K562 (cell line): Measurements from ENCODE around the gene C19orf85. TPM values are rescaled to one million over a fixed set of nuclear protein-coding genes. Genes with fewer than 3 reads are reported as not detected.

ENCODE experiments used
- ATAC-seq: fragments of 200-7000 bp; cut with Tn5 transposase; 3 replicates; pipeline ENCODE4 v1.9.1; 2020; ENCODE audit warnings: moderate library complexity
- BruUV-seq: library from RNA; stranded (reverse); fragments of 400-500 nt; replicated peaks from 2 replicates; lab custom pipeline; 2021; lab: Mats Ljungman, UMichigan
- CTCF ChIA-PET: fragments of 300-600 bp; formaldehyde crosslinking; extraction: SDS; loops from one replicate; lab custom pipeline; 2021; ENCODE audit warnings: low intra/inter-chr PET ratio; lab: Yijun Ruan, JAX
- POLR2A ChIA-PET: fragments of 300-600, 350-650 bp; sonication (Branson Sonifier 250); formaldehyde crosslinking; extraction: SDS; loops from one replicate; lab custom pipeline; 2021; ENCODE audit warnings: antibody characterized with exemption, inconsistent platforms; lab: Yijun Ruan, JAX
- DNase-seq, 4 experiments: peaks; one replicate each; pipeline versions ENCODE4 v3.0.0 to v3.0.0-alpha.2; 2011 to 2018; ENCODE audit warnings: low spot score in 3 of 4, mixed read lengths in 3 of 4; ENCODE audit errors: extremely low read depth in 1 of 4
- FAIRE-seq: peaks from 2 replicates; lab custom pipeline; 2011; peaks lifted over from hg19 to GRCh38; lab: Jason Lieb, UNC
- H2AFZ ChIP-seq: 2 replicates; pipeline ENCODE4 v1.6.0; 2011; ENCODE audit warnings: low read depth, low read length, control low read depth, inconsistent platforms
- H3K27ac ChIP-seq: fragments of 200-600 bp; 3 replicates; pipeline ENCODE4 v1.8.0; 2011; ENCODE audit warnings: low read depth, mild to moderate bottlenecking, control low read depth, inconsistent platforms, low read length, moderate library complexity, mixed read lengths; ENCODE audit errors: extremely low read depth
- H3K27me3 ChIP-seq, 2 experiments: fragments of 300-600 bp in 1 of 2; 2 replicates in 1 of 2; 3 replicates in 1 of 2; pipeline versions ENCODE4 v1.6.0 to v1.8.0; 2011; ENCODE audit warnings: inconsistent platforms in 2 of 2, low read length in 2 of 2, mild to moderate bottlenecking in 1 of 2, mixed read lengths in 1 of 2, moderate library complexity in 1 of 2; ENCODE audit not compliant: control insufficient read depth in 2 of 2, insufficient read depth in 2 of 2
- H3K36me3 ChIP-seq: fragments of 300-600 bp; 3 replicates; pipeline ENCODE4 v1.8.0; 2011; ENCODE audit warnings: mild to moderate bottlenecking, low read length, inconsistent platforms; ENCODE audit not compliant: control insufficient read depth, insufficient read depth
- H3K4me1 ChIP-seq, 2 experiments: fragments of 200-600 bp in 1 of 2; replicated peaks in 1 of 2; 2 replicates in 1 of 2; 3 replicates in 1 of 2; pipeline versions ENCODE4 v1.5.1 to v1.8.0; 2011; ENCODE audit warnings: inconsistent platforms in 2 of 2, low read length in 2 of 2, mild to moderate bottlenecking in 1 of 2, mixed read lengths in 1 of 2, moderate library complexity in 1 of 2; ENCODE audit not compliant: control insufficient read depth in 2 of 2, insufficient read depth in 2 of 2
- H3K4me2 ChIP-seq: 2 replicates; pipeline ENCODE4 v1.6.1; 2011; ENCODE audit warnings: low read length, control low read depth, inconsistent platforms, mixed read lengths; ENCODE audit not compliant: insufficient read depth
- H3K4me3 ChIP-seq: fragments of 200-600 bp; sonication (generic), shearing (Covaris generic); 2 replicates; pipeline ENCODE4 v1.5.1; 2016; ENCODE audit warnings: control low read depth, inconsistent platforms
- H3K79me2 ChIP-seq: fragments of 200-600 bp; 3 replicates; pipeline ENCODE4 v1.8.0; 2011; ENCODE audit warnings: low read length, inconsistent platforms; ENCODE audit not compliant: control insufficient read depth, insufficient read depth
- H3K9ac ChIP-seq, 2 experiments: 2 replicates each; pipeline versions ENCODE4 v1.6.0 to v1.6.1; 2011; ENCODE audit warnings: low read depth in 2 of 2, low read length in 2 of 2, control low read depth in 1 of 2, inconsistent platforms in 1 of 2, mild to moderate bottlenecking in 1 of 2, mixed read lengths in 1 of 2; ENCODE audit not compliant: insufficient read depth in 1 of 2
- H3K9me1 ChIP-seq: one replicate; pipeline ENCODE4 v1.6.0; 2011; ENCODE audit warnings: inconsistent platforms, mild to moderate bottlenecking, low read length, moderate library complexity; ENCODE audit not compliant: control insufficient read depth, insufficient read depth
- H3K9me3 ChIP-seq: replicated peaks from 2 replicates; pipeline ENCODE4 v1.5.1; 2011; ENCODE audit warnings: low read depth, low read length, inconsistent platforms; ENCODE audit not compliant: control insufficient read depth, insufficient read depth
- H4K20me1 ChIP-seq: replicated peaks from 2 replicates; pipeline ENCODE4 v1.6.1; 2011; ENCODE audit warnings: low read length, inconsistent platforms, mixed read lengths; ENCODE audit not compliant: control insufficient read depth, insufficient read depth
- ARNT ChIP-seq, 2 experiments: fragments of 450-650 bp; IDR thresholded peaks; 2 replicates each; pipeline ENCODE4 v1.6.1; 2016; ENCODE audit warnings: mild to moderate bottlenecking in 1 of 2
- CBX1 ChIP-seq: sonication (generic); IDR thresholded peaks from 2 replicates; pipeline ENCODE4 v1.6.1; 2016; ENCODE audit warnings: antibody characterized with exemption, low read depth, mild to moderate bottlenecking
- CTCFL ChIP-seq: IDR thresholded peaks from 2 replicates; pipeline ENCODE4 v1.6.1; 2011; ENCODE audit warnings: borderline replicate concordance, low read depth, mild to moderate bottlenecking, moderate library complexity, low read length; ENCODE audit not compliant: insufficient read depth, poor library complexity, severe bottlenecking
- DDX20 ChIP-seq: fragments of 450-650 bp; IDR thresholded peaks from 2 replicates; pipeline ENCODE4 v1.6.1; 2016; ENCODE audit warnings: missing genetic modification characterization, low read depth, mild to moderate bottlenecking, missing compliant biosample characterization, moderate library complexity
- DLX4 ChIP-seq: fragments of 250-450 bp; sonication (Bioruptor Pico); IDR thresholded peaks from 2 replicates; pipeline ENCODE4 v1.6.1; 2021; ENCODE audit warnings: mild to moderate bottlenecking
- EP400 ChIP-seq: fragments of 450-650 bp; IDR thresholded peaks from 2 replicates; pipeline ENCODE4 v1.6.1; 2017; ENCODE audit warnings: antibody characterized with exemption, mild to moderate bottlenecking, moderate library complexity
- FIP1L1 ChIP-seq: fragments of 200-400 bp; formaldehyde crosslinking; IDR thresholded peaks from 2 replicates; pipeline ENCODE4 v1.6.1; 2018; ENCODE audit warnings: mild to moderate bottlenecking, low read depth, low read length; ENCODE audit not compliant: poor library complexity, severe bottlenecking
- FOXO4 ChIP-seq: fragments of 450-650 bp; formaldehyde crosslinking; IDR thresholded peaks from 2 replicates; pipeline ENCODE4 v1.4.0; 2020; ENCODE audit warnings: mild to moderate bottlenecking, moderate library complexity
- HMG20B ChIP-seq: fragments of 250-450 bp; sonication (Bioruptor Pico); IDR thresholded peaks from 2 replicates; pipeline ENCODE4 v1.5.0; 2021; ENCODE audit warnings: mild to moderate bottlenecking
- LEF1 ChIP-seq: fragments of 450-650 bp; IDR thresholded peaks from 2 replicates; pipeline ENCODE4 v1.6.1; 2016; ENCODE audit warnings: mild to moderate bottlenecking
- MAFK ChIP-seq: IDR thresholded peaks from 2 replicates; pipeline ENCODE4 v1.6.1; 2011; ENCODE audit warnings: low read length, improper control_type of control experiment
- MEIS2 ChIP-seq: fragments of 450-650 bp; IDR thresholded peaks from 2 replicates; pipeline ENCODE4 v1.6.1; 2014; ENCODE audit warnings: mild to moderate bottlenecking; ENCODE audit not compliant: partially characterized antibody
- SNAPC5 ChIP-seq: fragments of 250-450 bp; sonication (Bioruptor Pico); IDR thresholded peaks from 2 replicates; pipeline ENCODE4 v1.8.0; 2021; ENCODE audit warnings: moderate library complexity, mild to moderate bottlenecking, inconsistent platforms
- SOX6 ChIP-seq: fragments of 450-650 bp; IDR thresholded peaks from 2 replicates; pipeline ENCODE4 v1.6.1; 2014; ENCODE audit warnings: mild to moderate bottlenecking
- SRF ChIP-seq, 2 experiments: fragments of 250-450, 450-650 bp in 1 of 2; sonication (Bioruptor Pico) in 1 of 2; sonication (generic) in 1 of 2; formaldehyde crosslinking; IDR thresholded peaks; 2 replicates each; pipeline versions ENCODE4 v1.5.0 to v1.5.1; 2020 to 2022; ENCODE audit warnings: mild to moderate bottlenecking in 1 of 2, missing genetic modification reagents in 1 of 2
- XRCC5 ChIP-seq: fragments of 200-400 bp; formaldehyde crosslinking; IDR thresholded peaks from 2 replicates; pipeline ENCODE4 v1.6.1; 2017; ENCODE audit warnings: low read depth, mild to moderate bottlenecking, low read length
- YBX1 ChIP-seq: fragments of 450-650 bp; IDR thresholded peaks from 2 replicates; pipeline ENCODE4 v1.7.1; 2016; ENCODE audit warnings: mild to moderate bottlenecking
- ZC3H4 ChIP-seq: sonication (generic); formaldehyde crosslinking; IDR thresholded peaks from 2 replicates; pipeline ENCODE4 v1.9.0; 2021; ENCODE audit warnings: missing genetic modification reagents, borderline replicate concordance
- ZNF696 ChIP-seq: fragments of 250-450 bp; sonication (Bioruptor Pico); conservative IDR thresholded peaks from 2 replicates; pipeline ENCODE4 v1.4.0; 2020; ENCODE audit warnings: mild to moderate bottlenecking, moderate library complexity
- WGBS: fragments of 100-300 bp; shearing (Covaris generic); methylation state at CpG from one replicate; pipeline ENCODE4 v1.1.6; 2016; ENCODE audit warnings: low coverage, mixed read lengths; ENCODE audit not compliant: insufficient coverage; ENCODE audit errors: missing lambda C conversion rate; 5-methylcytosine and 5-hydroxymethylcytosine counted together
- in situ Hi-C: fragments of 300-500 bp; cut with MboI; formaldehyde crosslinking; loops from 4 replicates; pipeline ENCODE4 v1.15.0; 2018; ENCODE audit warnings: inconsistent platforms, mixed read lengths
- intact Hi-C: fragments of 100-400 bp; cut with micrococcal nuclease; formaldehyde crosslinking; loops from 2 replicates; pipeline ENCODE4 v1.14.2; 2022
- polyA plus RNA-seq, 8 experiments: library from polyadenylated mRNA; depleted of rRNA in 4 of 8; stranded (reverse) in 5 of 8; unstranded in 3 of 8; fragments of >200 nt; fragmentation: Nextera tagmentation in 2 of 8; fragmentation: Illumina TruSeq in 1 of 8; extraction: Ambion mirVana in 2 of 8; extraction: Trizol in 1 of 8; gene quantifications; 2 replicates each; pipeline versions ENCODE4 v1.2.1 to v1.2.3, GENCODE V29; 2011 to 2014; ENCODE audit warnings: inconsistent platforms in 1 of 8, missing spikeins in 1 of 8
- total RNA-seq, 7 experiments: library from RNA; depleted of rRNA in 6 of 7; stranded (reverse); fragments of >200 nt in 6 of 7; fragmentation: Illumina TruSeq in 2 of 7; extraction: Trizol in 2 of 7; gene quantifications; 2 replicates each; pipeline versions ENCODE4 v1.2.1 to v1.2.3, GENCODE V29; 2011 to 2021; ENCODE audit warnings: low replicate concordance in 1 of 7

Gene C19orf85
- total and polyA plus RNA-seq, 9 of the 15 experiments (the other 6 are each of a cell fraction or from before 2014, with no cell fraction given) = not detected

GRCh38 chr19:55434356-55434919 is 30.1 kb downstream of the C19orf85 start:
- no peak for ATAC-seq
- Histone ChIP-seq H3K36me3 (no peaks in the 10 kb centered on the region), H3K4me3 (no peak overlapping the region), H3K4me2 (no peak overlapping the region), H3K27ac (no peak overlapping the region; the same call in 2 of the 3 replicates), H3K79me2 (no peaks in the 10 kb centered on the region), H3K9me3 (no peaks in the 10 kb centered on the region), H2AFZ (no peak overlapping the region), H3K9ac (no peak overlapping the region), H4K20me1 (peaks cover 13% of the 10 kb centered on the region), H3K4me1 (peaks cover 0 to 18% of the 10 kb centered on the region in 2 experiments; a peak in 3 of 5 replicates), H3K27me3 (peaks cover 0 to 13% of the 10 kb centered on the region in 2 experiments; a peak in 2 of 5 replicates), H3K9me1 (no peaks in the 10 kb centered on the region)
- ChIA-PET CTCF (no interaction called here), POLR2A (no interaction called here)
- intact Hi-C loops (no loop called here), in situ Hi-C loops (loop anchor here (25.0 kb wide), 1 partner anchor 772 kb away; the partner anchor contains the start of gene LILRB4)
- 38% methylated on average over 2 of the region's 4 CpGs for WGBS
- BruUV-seq = no TSS peak
- no peak for DNase-seq
- FAIRE-seq = no peak
- no peak for TF ChIP-seq ARNT (IDR thresholded peaks at IDR 0.05)
- TF ChIP-seq SNAPC5 (CRISPR knock-in tag) = no peak
- TF ChIP-seq SRF (CRISPR knock-in tag; IDR thresholded peaks at IDR 0.05) = no peak
- no peak for TF ChIP-seq XRCC5
- no peak for TF ChIP-seq LEF1
- TF ChIP-seq MAFK = no peak
- TF ChIP-seq ZNF696 = no peak
- peak; percentile 50; the same call in 1 of the 2 replicates for TF ChIP-seq CBX1
- no peak for TF ChIP-seq FOXO4 (CRISPR knock-in tag)
- no peak for TF ChIP-seq DLX4 (CRISPR knock-in tag)
- no peak for TF ChIP-seq MEIS2
- no peak for TF ChIP-seq FIP1L1
- TF ChIP-seq ZC3H4 (CRISPR knock-in tag) = no peak
- TF ChIP-seq SOX6 = no peak
- TF ChIP-seq HMG20B (CRISPR knock-in tag) = no peak
- TF ChIP-seq CTCFL = no peak
- no peak for TF ChIP-seq DDX20
- TF ChIP-seq YBX1 = no peak
- TF ChIP-seq EP400 = no peak
